Hematopoietic multipotent progenitor cell treated with erythropoietin and hydrocortisone succinate and interleukin-3 and kit ligand, for 6 days (in vitro differentiated cells): ENCODE data around the gene PKP4.

ENCODE experiments used
- DNase-seq: peaks from one replicate; pipeline ENCODE4 v3.0.0-alpha.2; 2015

PKP4 gene

GRCh38 chr2:158724803-158725381 lies 268.1 kb downstream of the PKP4 start:
- no peak for DNase-seq

- DNase-seq, result no peak
Observed at GRCh38 chr2:158725441-158725891, 268.7 kb downstream of the PKP4 start.

GRCh38 chr2:158726911-158727592 lies 270.3 kb downstream of the PKP4 start:
- no peak for DNase-seq

GRCh38 chr2:158728422-158728821 lies 271.7 kb downstream of the PKP4 start:
- DNase-seq, result no peak

GRCh38 chr2:158729451-158729850 lies 272.7 kb downstream of the PKP4 start:
- no peak for DNase-seq

GRCh38 chr2:158729873-158730620 lies 273.3 kb downstream of the PKP4 start:
- peak; percentile 7 for DNase-seq

GRCh38 chr2:158730621-158731140 lies 273.9 kb downstream of the PKP4 start:
- DNase-seq, result no peak

GRCh38 chr2:158731386-158731785 lies 274.6 kb downstream of the PKP4 start:
- no peak for DNase-seq
